GM12873 (cell line): ENCODE measurements around the gene COLEC12.

Experiments used
- CTCF ChIP-seq: IDR thresholded peaks from 2 replicates; pipeline ENCODE4 v1.5.1; 2012; ENCODE audit warnings: low read depth, mild to moderate bottlenecking, moderate library complexity, low read length, control low read depth; ENCODE audit not compliant: insufficient read depth; ENCODE audit errors: missing control alignments

The COLEC12 gene

GRCh38 chr18:493986-494983 lies 6.2 kb downstream of the COLEC12 start:
- no peak for TF ChIP-seq CTCF

- no peak for TF ChIP-seq CTCF
Measured at GRCh38 chr18:492451-492850, 8.1 kb downstream of the COLEC12 start.

GRCh38 chr18:490624-491023 lies 9.9 kb downstream of the COLEC12 start:
- TF ChIP-seq CTCF = no peak

GRCh38 chr18:490024-490366 lies 10.5 kb downstream of the COLEC12 start:
- no peak for TF ChIP-seq CTCF

- TF ChIP-seq CTCF = no peak
Measured at GRCh38 chr18:489244-490023, 11.1 kb downstream of the COLEC12 start.

GRCh38 chr18:486929-487740 lies 13.4 kb downstream of the COLEC12 start:
- no peak for TF ChIP-seq CTCF
